GM18517 (cell line): ENCODE data around the gene GRIK5.

Source experiments
- ATAC-seq: cut with Tn5 transposase; IDR thresholded peaks from one replicate; pipeline ENCODE4 v1.9.1; 2021; ENCODE audit warnings: mild to moderate bottlenecking, moderate library complexity; ENCODE audit not compliant: unreplicated experiment

GRIK5 gene

GRCh38 chr19:41959056-41960053 is 110.7 kb downstream of the GRIK5 start, which contains the start of gene RABAC1:
RABAC1 (minus strand) TSS chr19:41959321; CDS start chr19:41959292, 29 bp downstream.
- ATAC-seq = peak; percentile 84

DNA sequence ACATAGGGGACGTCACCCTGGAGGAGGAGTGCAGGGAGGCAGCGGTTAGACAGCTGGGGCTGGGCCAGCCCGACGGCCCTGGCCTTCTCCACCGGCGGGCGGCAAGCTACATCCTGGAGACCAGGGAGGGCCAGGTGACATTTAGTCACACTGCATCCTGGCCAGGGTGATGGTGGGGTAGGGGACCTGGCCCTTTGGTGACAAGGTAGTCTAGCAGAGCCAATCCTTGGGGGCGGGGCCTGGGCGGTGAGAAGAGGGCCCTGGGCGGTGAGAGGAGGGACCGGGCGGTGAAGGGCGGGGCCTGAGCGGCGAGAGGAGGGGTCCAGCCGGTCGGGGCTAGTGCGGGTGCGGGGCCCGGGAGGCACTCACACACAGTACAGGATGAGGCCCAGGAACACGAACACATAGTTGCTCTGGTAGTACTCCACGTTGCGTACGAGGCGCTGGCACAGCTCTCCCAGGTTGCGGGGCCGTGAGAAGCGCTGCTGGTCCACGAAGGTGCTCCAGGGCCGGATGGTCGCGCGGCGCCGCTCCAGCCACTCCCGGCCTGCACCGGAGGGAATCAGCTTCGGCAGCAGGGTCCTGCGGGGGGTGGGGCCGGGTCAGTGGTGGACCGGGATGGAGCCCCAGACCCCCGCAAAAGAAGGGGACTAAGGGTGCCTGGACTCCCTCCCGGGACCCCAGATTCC is 111.5 kb downstream of the GRIK5 start:
- no peak for ATAC-seq

DNA sequence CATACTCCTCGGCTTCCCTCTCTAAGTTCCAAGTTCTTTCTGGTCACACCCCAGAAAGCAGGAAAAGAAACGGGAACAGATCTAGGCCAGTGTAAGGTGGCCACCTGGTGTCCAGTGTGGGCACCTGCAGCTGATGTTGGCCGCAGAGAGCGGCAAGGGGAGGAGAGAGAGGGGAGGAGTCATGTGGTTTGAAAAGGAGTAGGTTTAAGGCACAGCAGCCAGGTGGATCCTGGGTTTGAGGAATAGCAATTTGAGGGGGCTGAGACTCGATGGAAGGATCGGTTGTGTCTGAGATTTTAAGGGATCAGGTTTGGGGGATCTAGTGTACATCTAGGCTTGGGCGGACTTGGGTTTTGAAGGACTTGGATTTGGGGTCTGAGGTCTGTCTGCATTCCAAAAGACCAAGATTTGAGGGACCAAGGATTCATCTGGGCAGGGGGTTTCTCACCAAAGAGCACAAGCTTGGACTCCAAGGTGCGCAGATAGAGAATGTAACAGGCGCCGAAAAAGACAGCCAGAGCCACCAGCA is 112.1 kb downstream of the GRIK5 start:
- ATAC-seq = no peak

- ATAC-seq = no peak
Measured at GRCh38 chr19:41957161-41957837, 112.7 kb downstream of the GRIK5 start.

DNA sequence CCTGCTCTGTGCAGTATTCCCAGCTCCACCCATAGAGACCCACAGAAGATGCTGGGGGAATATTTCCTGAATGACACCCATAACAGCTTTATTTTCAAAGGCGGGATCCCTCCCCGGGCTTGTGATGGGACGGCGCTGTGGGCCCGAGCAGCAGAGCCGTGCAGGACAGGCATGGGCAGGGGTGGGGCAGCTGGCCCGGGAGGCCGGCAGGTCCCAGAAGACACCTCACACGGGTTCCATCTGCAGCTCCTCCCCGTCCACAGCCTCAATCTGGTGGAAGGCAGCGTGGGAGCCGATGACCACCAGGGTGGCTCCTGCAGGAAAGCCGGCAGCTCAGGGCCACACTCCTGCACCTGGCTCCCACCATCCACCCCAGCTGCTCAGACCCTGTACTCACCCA is 113.4 kb downstream of the GRIK5 start:
- no peak for ATAC-seq

DNA sequence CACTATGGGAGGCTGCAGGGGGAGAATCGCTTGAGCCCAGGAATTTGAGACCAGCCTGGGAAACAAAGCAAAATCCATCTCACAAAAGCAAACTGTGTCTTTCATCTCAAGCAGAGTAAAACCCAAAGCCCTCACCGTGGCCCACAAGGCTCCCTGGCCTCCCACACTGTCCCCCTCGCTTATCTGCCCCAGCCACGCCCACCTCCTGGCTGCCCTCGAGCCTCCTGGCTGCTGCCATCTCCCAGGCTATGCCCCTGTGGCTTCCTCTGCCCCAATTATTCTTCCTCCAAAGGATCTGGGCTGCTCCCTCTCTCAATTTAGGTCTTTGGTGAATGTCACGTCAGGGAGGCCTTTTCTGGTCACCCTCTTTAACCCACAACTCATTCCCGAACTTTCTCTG is 114.5 kb downstream of the GRIK5 start:
- no peak for ATAC-seq

- ATAC-seq = no peak
Measured at GRCh38 chr19:41951686-41952172, 118.3 kb downstream of the GRIK5 start.
